ENCODE data around the gene RNF157.
A peak's percentile ranks its signal among the peaks of the same experiment; 100 is the strongest.

RNF157 gene

GRCh38 chr17:76157759-76158158 lies 82.5 kb downstream of the RNF157 start:
- no peak for DNase-seq (ENCODE audit: low read depth)

DNA sequence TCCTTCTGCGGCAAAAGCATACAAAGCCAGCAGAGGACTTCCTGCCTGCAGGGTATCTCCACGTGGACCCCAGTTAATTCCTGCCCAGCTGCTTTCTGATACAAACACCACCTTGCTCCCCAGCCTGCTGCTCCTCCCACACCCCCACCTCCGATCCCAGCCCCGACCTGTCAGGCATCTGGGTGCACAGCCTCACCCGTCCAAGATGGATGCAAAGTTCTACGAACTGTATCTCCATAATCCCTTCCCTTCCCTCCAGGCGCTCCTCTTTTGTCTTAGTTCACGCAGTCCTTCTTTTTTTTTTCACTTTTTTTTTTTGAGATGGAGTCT lies 83.7 kb downstream of the RNF157 start:
- DNase-seq (ENCODE audit: low read depth) = no peak

DNA sequence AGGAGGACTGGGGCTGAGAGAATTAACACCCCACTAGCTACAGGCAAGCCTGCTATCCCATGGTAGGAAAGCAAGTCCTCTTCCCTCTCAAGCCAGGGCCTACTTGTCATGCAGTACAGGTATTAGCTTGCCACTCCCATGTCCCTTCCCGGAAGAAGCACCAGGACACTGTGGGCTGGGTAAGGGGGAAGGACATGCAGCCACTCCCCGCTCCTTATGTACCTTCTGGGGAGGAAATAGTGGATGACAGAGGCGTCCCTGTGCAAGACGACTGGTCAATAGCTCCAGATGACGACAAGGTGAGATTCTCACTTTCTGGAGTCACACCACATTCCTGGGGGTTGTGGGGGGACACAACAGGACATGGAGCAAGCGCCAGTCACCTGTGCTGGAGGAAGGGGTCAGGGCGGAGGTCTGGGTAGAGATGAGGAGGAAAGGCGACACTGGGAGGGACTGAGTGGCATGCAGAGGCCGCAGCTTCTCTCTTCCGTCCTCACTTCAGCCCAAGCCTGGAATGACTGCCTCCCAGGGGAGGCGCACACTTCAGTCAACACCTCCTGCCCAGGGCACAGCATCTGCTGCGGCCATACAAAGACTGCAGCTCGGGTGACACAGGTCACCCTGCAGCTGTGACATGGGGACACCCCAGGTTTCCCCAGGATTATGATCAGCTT lies 84.2 kb downstream of the RNF157 start:
- no peak for DNase-seq (ENCODE audit: low read depth)

GRCh38 chr17:76154936-76155845 lies 85.1 kb downstream of the RNF157 start:
- DNase-seq (ENCODE audit: low read depth) = no peak

- no peak for DNase-seq (ENCODE audit: low read depth)
Measured at GRCh38 chr17:76154292-76154691, 86.0 kb downstream of the RNF157 start.

DNA sequence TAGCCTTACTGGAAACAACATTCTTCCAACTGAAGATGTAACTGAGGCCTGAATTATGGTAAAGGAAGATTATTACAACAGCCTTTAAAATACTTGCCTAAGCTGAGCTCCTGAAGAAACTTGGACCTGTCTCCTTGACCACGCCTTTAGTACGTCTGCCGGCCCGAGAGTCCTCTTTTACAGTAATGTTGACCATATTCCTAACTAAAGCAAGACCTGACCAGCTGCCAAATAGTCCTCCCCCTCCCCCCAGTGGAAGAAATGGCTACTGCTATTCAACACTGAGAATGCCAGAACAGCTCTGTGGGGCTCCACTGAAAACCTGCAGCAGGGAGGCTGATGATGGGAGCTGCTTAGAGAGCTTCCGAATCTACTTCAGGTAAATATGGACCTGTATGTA lies 86.7 kb downstream of the RNF157 start:
- no peak for DNase-seq (ENCODE audit: low read depth)

DNA sequence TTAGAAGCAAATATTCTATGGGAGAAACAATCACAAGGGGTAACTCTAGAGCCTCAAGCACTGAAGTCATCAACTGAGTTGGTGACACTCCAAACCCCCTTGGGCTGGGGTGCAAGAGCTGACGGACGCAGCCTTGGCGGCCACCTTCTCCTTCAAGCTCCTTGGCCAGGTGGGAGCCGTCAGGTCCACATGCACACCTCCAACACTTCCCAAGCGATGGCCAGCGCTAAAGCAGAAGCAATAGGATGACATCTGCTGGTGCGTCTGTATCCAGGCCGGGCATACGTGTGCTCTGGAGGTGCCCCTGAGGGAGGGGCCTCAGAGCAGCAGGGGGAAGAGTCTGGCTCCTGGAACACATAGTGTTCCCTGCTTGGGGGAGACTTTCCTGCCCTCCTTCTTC lies 87.1 kb downstream of the RNF157 start:
- no peak for DNase-seq (ENCODE audit: low read depth)

DNA sequence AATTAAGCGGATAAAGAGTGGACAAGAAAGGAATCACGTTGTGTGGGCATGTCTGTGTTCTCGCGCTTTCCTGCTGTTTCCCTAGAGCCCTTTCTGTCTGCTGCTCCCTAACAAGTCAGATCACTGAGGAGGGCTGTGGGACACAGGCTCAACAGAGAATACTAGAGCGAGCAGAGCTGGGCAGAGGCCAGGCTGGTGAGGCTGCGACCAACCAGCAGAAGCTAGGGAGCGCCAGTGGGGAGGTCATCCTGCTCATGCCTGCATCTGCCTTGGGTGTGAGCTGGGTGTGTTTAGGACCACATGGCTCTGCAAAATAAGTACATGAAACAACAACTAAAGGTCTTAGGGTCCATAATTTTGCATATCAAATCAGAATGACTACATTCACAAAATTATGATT lies 87.7 kb downstream of the RNF157 start:
- DNase-seq (ENCODE audit: low read depth) = no peak

GRCh38 chr17:76151896-76152454 lies 88.3 kb downstream of the RNF157 start:
- no peak for DNase-seq (ENCODE audit: low read depth)

DNA sequence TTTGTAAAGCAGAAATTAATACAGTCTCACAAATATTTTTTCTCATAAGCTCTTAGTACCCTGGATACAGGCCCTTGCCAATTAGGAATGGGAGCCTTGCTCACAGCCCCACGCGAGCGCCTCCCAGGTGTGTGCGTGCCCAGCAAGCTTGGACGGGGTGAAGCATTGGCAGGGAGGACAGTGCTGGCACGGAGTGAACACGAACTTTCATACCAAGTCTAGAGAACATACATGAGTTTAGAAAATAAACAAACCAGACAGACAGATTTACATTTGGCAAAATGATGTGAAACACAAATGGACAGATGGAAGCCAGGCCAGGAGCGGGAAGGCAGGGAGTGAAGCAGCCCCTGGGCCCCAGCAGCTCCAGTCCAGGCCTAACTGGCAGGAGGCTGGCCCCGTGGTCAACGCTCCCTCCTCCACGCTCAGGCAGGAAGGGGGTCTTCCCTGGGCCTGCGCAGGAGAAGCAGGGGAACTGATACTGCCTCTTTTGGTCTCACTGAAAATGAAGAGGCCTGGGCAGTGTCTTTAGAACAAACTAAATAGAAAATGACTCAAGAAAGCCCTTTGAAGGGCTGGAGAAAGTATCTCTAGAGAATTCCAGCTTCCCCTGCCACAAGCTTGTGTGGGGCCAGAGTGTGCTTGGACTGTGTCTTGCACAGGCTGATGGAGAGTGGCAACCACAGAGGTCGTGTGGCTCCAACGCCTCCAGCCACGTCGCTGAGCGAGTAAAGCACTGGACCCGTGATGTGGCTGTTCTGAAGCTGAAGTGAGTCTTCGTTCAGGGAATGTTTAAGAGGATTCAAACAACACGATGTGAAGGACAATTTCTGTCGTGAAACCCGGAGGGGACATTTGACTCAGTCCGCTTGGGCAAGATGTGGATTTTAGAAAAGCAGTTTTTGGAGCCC lies 89.3 kb downstream of the RNF157 start:
- DNase-seq (ENCODE audit: low read depth) = no peak

DNA sequence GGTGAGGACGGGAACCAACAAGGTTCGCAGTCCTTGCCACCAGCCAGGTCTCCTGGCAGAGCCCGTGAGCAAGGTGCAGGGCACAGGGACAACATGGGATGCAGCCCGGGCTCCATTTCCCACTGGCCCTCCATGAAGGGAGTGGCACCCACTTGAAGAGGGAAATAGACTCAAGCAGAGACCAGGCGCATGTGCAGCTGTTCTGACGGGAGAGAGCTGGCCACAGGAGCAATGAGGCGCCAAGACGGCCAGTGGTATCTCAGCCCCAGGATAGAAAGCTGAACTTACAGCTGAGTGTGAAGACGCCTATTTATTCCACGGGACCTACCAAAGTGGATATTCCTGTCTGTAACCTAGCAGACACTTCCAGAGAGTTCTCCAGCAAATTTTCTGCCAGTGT lies 91.1 kb downstream of the RNF157 start:
- no peak for DNase-seq (ENCODE audit: low read depth)

GRCh38 chr17:76148015-76148326 lies 92.3 kb downstream of the RNF157 start:
- DNase-seq (ENCODE audit: low read depth) = no peak

DNA sequence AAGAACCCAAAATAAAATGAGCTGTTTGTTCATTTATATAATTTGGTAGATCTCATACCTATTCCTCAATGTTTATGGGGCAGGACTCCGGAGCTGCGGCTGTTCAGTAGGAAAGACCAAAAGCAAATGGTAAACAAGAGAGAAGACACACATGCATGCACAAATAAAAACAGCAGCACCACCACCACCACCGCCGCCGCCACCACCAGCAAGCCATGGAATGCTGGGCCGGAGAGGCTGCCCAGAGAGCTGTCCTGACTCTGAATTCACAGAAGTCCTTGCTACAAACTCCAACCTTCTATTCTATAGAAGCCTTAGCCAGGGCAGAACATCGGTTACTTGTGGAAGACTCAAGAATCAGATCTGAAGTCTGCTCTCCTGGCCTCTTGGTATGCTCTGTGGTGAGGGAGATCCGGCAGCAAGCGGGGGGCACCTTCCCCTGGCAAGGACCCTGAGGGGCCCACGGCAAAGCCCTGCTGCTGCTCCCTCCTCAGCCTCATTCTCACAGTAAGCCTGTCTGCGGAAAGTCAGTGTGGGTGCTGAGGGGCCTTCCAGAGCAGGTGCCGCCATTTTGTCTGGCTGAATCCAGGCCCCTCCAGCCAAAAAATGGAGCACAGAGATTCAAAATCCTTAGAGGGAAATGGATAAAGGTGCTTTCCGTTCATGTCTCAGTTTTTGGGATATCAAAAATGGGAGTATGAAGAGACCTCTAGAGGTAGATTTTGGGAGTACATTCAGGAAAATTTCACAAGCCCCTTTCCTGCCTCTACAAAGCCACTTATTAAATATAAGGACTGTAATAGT lies 92.9 kb downstream of the RNF157 start:
- no peak for DNase-seq (ENCODE audit: low read depth)

DNA sequence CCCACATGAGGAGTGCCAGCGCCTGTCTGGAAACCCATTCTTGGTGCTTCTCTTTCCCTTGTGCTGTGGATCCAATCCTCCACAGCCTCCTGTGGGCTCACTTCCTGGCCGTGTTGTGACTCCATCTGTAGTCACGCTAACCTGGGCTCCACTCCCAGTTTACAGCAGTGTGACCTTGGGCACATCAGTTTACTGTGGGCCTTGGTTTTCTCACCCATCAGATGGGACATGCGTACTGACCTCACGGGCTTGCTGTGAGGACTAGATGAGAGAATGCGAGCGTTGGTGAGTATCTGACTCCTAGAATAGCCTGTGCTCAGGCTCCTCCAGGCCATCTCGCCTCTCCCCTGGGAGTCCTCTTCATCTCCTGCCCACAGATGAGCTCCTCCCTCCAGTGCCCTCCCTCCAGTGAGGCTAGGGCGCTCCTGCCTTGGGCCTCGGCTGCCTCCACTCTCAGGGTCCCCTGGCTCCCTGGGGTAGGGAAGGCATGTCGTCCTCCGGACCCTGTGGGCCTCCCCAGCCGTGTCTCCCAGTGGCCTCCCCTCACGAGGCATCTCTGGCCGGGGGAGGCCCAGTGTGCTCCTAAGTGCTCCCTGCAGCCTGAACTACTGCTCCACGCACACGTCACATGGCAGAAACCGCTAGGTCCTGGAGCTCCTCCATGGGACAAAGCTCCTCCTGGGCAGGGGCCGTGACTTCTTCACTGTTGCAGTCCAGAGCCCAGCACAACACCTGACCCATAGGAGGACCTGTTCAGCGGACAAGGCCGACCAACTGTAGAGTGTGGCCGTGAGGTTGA lies 94.0 kb downstream of the RNF157 start:
- no peak for DNase-seq (ENCODE audit: low read depth)

DNA sequence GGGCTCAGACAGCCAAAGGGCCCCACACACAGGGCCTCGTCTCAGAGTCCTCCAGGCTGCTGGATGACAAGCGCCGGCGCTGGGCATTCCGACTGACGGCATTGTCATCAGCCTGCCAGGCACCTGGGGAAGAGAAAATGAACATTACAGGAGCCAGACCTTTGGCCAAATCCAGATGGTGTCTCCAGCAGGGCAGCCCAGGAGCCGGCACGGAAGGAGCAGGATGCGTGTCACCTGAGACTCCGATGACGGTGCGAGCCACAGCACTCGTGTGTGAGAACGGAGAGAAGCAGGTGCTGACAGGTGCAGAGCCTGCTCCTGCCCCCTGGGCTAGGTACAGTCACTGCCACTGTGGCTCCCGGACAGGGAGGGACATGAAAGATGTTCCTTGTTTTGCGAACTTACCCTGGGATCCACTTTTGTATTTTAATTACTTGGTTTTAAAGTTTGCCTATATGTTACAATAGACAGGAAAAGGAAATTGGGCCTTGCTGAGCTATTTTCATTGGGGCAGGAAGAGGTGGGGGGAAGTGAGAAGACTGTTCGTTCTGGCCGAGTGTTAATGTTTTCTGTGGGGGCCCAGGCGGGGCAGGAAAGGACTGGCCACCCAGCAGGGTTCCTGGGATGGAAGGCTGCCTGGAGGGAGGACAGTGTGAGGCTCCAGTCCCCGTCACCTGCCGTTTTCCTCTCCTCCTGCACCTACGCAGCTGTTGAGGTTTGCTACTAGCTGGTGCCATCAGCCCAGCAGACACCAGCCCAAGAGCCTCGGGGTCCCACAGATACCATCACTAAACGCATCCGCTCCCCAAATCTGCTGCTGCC lies 94.9 kb downstream of the RNF157 start:
- no peak for DNase-seq (ENCODE audit: low read depth)

DNA sequence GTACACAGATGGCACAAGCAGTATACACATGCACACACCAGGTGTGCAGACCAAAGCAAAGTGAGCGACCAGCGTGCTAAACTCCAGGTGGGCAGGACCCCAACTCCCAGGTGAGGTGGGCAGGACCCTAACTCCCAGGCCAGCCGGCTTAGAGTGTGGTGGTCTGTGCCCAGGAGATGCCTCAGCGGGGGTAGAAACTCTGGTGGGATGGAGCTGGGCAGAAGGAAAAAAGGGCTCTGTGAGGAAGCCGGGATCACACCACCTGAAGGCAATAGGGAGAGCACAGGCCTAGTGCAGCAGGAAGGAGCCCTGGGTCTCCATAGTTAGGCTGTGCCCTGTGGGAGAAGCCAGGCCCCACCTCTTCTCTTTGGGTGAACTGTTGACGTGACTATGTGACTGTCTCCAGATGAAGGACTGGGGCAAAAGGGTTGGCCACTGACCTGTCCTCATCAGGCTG lies 97.7 kb downstream of the RNF157 start:
- no peak for DNase-seq (ENCODE audit: low read depth)

GRCh38 chr17:76142039-76142584 lies 98.2 kb downstream of the RNF157 start:
- no peak for DNase-seq (ENCODE audit: low read depth)

DNA sequence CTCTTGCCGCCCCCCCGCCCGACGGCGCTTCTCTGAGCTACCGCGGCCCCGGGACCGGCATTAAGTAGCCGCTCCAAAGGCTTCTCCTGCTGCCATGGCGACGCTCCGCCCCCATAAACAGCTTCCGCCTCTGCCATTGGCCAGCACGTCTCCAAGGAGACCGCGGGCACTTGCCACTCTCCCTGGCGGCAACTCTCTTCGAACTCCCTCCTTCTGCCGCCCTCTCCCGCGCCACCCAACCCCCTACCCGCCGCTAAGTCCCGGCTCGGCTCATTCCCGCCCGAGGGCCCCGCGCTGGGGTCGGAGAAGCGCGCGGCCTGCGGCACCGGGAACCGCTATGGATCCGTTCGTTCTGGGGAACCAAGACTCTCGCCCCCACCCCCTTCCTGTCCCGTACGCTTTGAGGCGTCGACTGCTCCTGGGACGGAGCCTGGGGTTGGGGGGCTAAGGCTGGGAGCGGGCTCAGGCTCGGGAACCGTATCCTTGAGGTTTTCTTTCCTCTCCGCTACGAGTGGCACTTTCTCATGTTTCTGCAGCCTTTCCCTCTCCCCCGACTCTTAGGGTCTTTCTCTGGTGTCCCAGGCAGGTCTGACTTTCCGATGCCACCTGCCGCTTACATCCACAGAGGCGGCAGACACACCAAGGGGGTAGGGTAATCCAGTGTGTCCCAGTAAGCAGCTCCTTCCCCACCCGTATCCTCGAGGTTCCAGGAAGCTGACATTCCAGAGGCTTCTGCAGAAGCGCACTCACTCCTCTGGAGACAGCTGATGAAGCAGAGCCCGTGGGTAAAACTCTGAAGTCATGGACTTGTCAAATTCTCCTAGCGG lies 98.9 kb downstream of the RNF157 start, which contains the start of gene FOXJ1:
TSS of gene FOXJ1 (minus strand) at position 34 of the 827 bp plus-strand sequence. CDS start 850 bp downstream, outside the sequence.
- peak; percentile 84 for DNase-seq (ENCODE audit: low read depth)
